Ovary (tissue), 3 donors: Measurements from ENCODE around the gene BRK1.

Source experiments
- CTCF ChIP-seq, 3 donors: fragments of 450-650 bp in 2 of 3; fragments of 200-600 bp in 1 of 3; IDR thresholded peaks; one replicate each; pipeline versions ENCODE4 v1.5.1 to v1.8.0; 2016 to 2022; ENCODE audit warnings: antibody characterized with exemption in 3 of 3, mild to moderate bottlenecking in 1 of 3
- EP300 ChIP-seq: sonication (generic); formaldehyde crosslinking; IDR thresholded peaks from one replicate; pipeline ENCODE4 v1.6.1; 2017; ENCODE audit warnings: antibody characterized with exemption
- POLR2A ChIP-seq: fragments of 450-650 bp; IDR thresholded peaks from one replicate; pipeline ENCODE4 v1.6.1; 2017; ENCODE audit warnings: antibody characterized with exemption, mild to moderate bottlenecking, moderate library complexity
- donor health status: DM: no; HTN: no; CAD: no.

GRCh38 chr3:10074666-10075065 lies 40.8 kb upstream of the BRK1 start:
- TF ChIP-seq CTCF (IDR thresholded peaks at IDR 0.05) (no peak), POLR2A (no peak), EP300 (no peak)
